ENCODE measurements around the gene RBM45.

GRCh38 chr2:178074123-178075005, 37.9 kb upstream of the RBM45 start:
- no peak for TF ChIP-seq CTCF (IDR thresholded peaks at IDR 0.05)
- no peak for TF ChIP-seq POLR2A (IDR thresholded peaks at IDR 0.05)

Measured in esophagus squamous epithelium (tissue), 4 donors.